ENCODE results near the gene THSD8. TPM values are rescaled to one million over a fixed set of nuclear protein-coding genes. Genes with fewer than 3 reads are reported as not detected.

The THSD8 gene
- total and polyA plus RNA-seq, 2 of the 8 experiments (the other 6 are each of a cell fraction or from before 2014, with no cell fraction given): 8.2 to 42.3 TPM

- H4K91ac ChIP-seq (replicated peaks; ENCODE audit: insufficient read length, low read length): no peak overlapping the region
- no peak overlapping the region for H2BK20ac ChIP-seq (ENCODE audit: low read length)
- peak overlapping the region; percentile 75; the same call in 1 of the 2 replicates for H2BK12ac ChIP-seq (ENCODE audit: low read depth, low read length)
- H2BK120ac ChIP-seq (replicated peaks; ENCODE audit: low read depth, low read length): no peak overlapping the region
- no peak overlapping the region for H3K4me3 ChIP-seq (ENCODE audit: extremely low read depth in 1 of 4, insufficient read depth in 2 of 4, low read depth in 3 of 4, low read length in 4 of 4)
- H3K4me1 ChIP-seq (replicated peaks in 1 of 4; ENCODE audit: control insufficient read depth in 3 of 4, insufficient read depth in 4 of 4, low read length in 3 of 4): peaks cover 8 to 49% (median 21%) of the 10 kb centered on the region in 4 experiments
- no peak overlapping the region for H3K56ac ChIP-seq (replicated peaks; ENCODE audit: insufficient read length, low read depth, low read length)
- TF ChIP-seq POU5F1 (IDR thresholded peaks at IDR 0.05; ENCODE audit: low read depth, low read length): no peak
- TF ChIP-seq KDM1A (IDR thresholded peaks at IDR 0.05; ENCODE audit: borderline replicate concordance, low read length): 0 out of 2 replicates have a peak, but pooled peaks have one; percentile 25
- H3K79me2 ChIP-seq (ENCODE audit: control insufficient read depth in 1 of 2, insufficient read depth in 2 of 2, low read length in 2 of 2): peaks cover 0 to 4% of the 10 kb centered on the region in 2 experiments; a peak in 2 of 4 replicates
- peaks cover 0 to 13% (median 9%) of the 10 kb centered on the region in 4 experiments; a peak in 5 of 7 replicates for H3K27me3 ChIP-seq (replicated peaks in 1 of 4; ENCODE audit: control insufficient read depth in 3 of 4, extremely low read depth in 1 of 4, insufficient read depth in 3 of 4, low read length in 3 of 4)
- H3K36me3 ChIP-seq (ENCODE audit: control insufficient read depth in 2 of 4, insufficient read depth in 4 of 4, low read length in 3 of 4): no peaks in the 10 kb centered on the region
- H2BK15ac ChIP-seq (ENCODE audit: low read length): no peak overlapping the region
- H3K23ac ChIP-seq (ENCODE audit: insufficient read length): no peak overlapping the region
- no peak overlapping the region; a peak in 1 of 4 replicates for H3K4me2 ChIP-seq (ENCODE audit: insufficient read depth in 1 of 2, low read depth in 2 of 2, low read length in 2 of 2)
- H3K18ac ChIP-seq (ENCODE audit: extremely low read depth, low read length): no peak overlapping the region
- H2AK5ac ChIP-seq (ENCODE audit: low read depth, low read length): no peak overlapping the region
- FAIRE-seq (no peak), DNase-seq (ENCODE audit: low read depth in 1 of 2, low spot score in 2 of 2) (no peak)
- H3K4ac ChIP-seq (replicated peaks; ENCODE audit: insufficient read length, low read depth, low read length): no peak overlapping the region
- H4K5ac ChIP-seq (ENCODE audit: insufficient read length, low read depth, low read length): no peak overlapping the region
- no peak overlapping the region for H2AFZ ChIP-seq (ENCODE audit: low read length)
- POLR2A ChIA-PET (ENCODE audit: partially characterized antibody): interaction anchor here (0.7 to 1.4 kb wide), 6 partner anchors 11 to 100 kb away, joined by 3 to 5 read pairs (median 4); partner anchors contain the start of gene THSD8
- H3K9ac ChIP-seq (replicated peaks in 1 of 4; ENCODE audit: extremely low read depth in 1 of 4, low read depth in 3 of 4, low read length in 3 of 4): no peak overlapping the region
- H3K79me1 ChIP-seq (ENCODE audit: low read depth, low read length): peaks cover 6% of the 10 kb centered on the region
- no peak overlapping the region for H2BK5ac ChIP-seq (ENCODE audit: low read depth, low read length)
- WGBS, 2 experiments (ENCODE audit: extremely low coverage in 1 of 2, insufficient coverage in 1 of 2, insufficient read length in 1 of 2, insufficient replicate concordance in 2 of 2, low coverage in 1 of 2, low lambda C conversion rate in 2 of 2, missing lambda C conversion rate in 1 of 2): 78% methylated on average over 4 of the region's 4 CpGs; no CpG with 5 or more reads in 1 of the 2 experiments
- peaks cover 22% of the 10 kb centered on the region for H3K23me2 ChIP-seq (ENCODE audit: low read depth, low read length)
- no peak overlapping the region for H4K8ac ChIP-seq (ENCODE audit: extremely low read depth, insufficient read depth, low read length)
- H3K9me3 ChIP-seq (ENCODE audit: insufficient read depth in 2 of 2, low read depth in 1 of 2, low read length in 1 of 2): no peaks in the 10 kb centered on the region
- CTCF ChIA-PET (ENCODE audit: partially characterized antibody): interaction anchor here (0.6 to 1.5 kb wide), 10 partner anchors 7 to 76 kb away, joined by 3 to 18 read pairs (median 3); partner anchors contain the start of gene KLF1
- peaks cover 4 to 20% of the 10 kb centered on the region in 2 experiments for H4K20me1 ChIP-seq (replicated peaks in 1 of 2; ENCODE audit: control insufficient read depth in 1 of 2, insufficient read depth in 2 of 2, low read length in 2 of 2)
- H3K14ac ChIP-seq (ENCODE audit: insufficient read length): no peak overlapping the region
- no peak overlapping the region for H3K27ac ChIP-seq (ENCODE audit: low read depth, low read length)
These were observed 35.4 kb downstream of the THSD8 start for GRCh38 chr19:12837225-12837624.

Measured in H1 (cell line).